HEK293T (cell line): ENCODE results near the gene UBE3D.

Experiments used
- BHLHE40 ChIP-seq: fragments of 450-650 bp; IDR thresholded peaks from 2 replicates; pipeline ENCODE4 v1.6.1; 2016; ENCODE audit warnings: mild to moderate bottlenecking, moderate library complexity, borderline replicate concordance
- ELF4 ChIP-seq: fragments of 450-650 bp; IDR thresholded peaks from 2 replicates; pipeline ENCODE4 v1.6.1; 2017; ENCODE audit warnings: antibody characterized with exemption
- FOXM1 ChIP-seq: fragments of 450-650 bp; IDR thresholded peaks from 2 replicates; pipeline ENCODE4 v1.6.1; 2017; ENCODE audit warnings: mild to moderate bottlenecking, borderline replicate concordance
- HDGF ChIP-seq: fragments of 450-650 bp; IDR thresholded peaks from 2 replicates; pipeline ENCODE4 v1.6.1; 2017; ENCODE audit warnings: antibody characterized with exemption, borderline replicate concordance
- L3MBTL2 ChIP-seq: fragments of 450-650 bp; conservative IDR thresholded peaks from 2 replicates; pipeline ENCODE4 v1.6.1; 2016; ENCODE audit warnings: mild to moderate bottlenecking
- LEF1 ChIP-seq: fragments of 450-650 bp; IDR thresholded peaks from 2 replicates; pipeline ENCODE4 v1.6.1; 2017; ENCODE audit warnings: mild to moderate bottlenecking, borderline replicate concordance
- NFRKB ChIP-seq: fragments of 450-650 bp; IDR thresholded peaks from 2 replicates; pipeline ENCODE4 v1.6.1; 2016; ENCODE audit warnings: mild to moderate bottlenecking, moderate library complexity
- SP1 ChIP-seq: fragments of 450-650 bp; IDR thresholded peaks from 2 replicates; pipeline ENCODE4 v1.6.1; 2017
- ZNF384 ChIP-seq: fragments of 450-650 bp; IDR thresholded peaks from 2 replicates; pipeline ENCODE4 v1.6.1; 2016

- TF ChIP-seq NFRKB = no peak
- TF ChIP-seq FOXM1 = no peak
- no peak for TF ChIP-seq BHLHE40
- TF ChIP-seq ELF4 = no peak
- no peak for TF ChIP-seq SP1
- no peak for TF ChIP-seq ZNF384
- no peak for TF ChIP-seq LEF1
- TF ChIP-seq L3MBTL2 = no peak
- no peak for TF ChIP-seq HDGF
Measured at GRCh38 chr6:83069633-83070032, 4.0 kb upstream of the UBE3D start.
